ENCODE data around the gene OGFR.

DNA sequence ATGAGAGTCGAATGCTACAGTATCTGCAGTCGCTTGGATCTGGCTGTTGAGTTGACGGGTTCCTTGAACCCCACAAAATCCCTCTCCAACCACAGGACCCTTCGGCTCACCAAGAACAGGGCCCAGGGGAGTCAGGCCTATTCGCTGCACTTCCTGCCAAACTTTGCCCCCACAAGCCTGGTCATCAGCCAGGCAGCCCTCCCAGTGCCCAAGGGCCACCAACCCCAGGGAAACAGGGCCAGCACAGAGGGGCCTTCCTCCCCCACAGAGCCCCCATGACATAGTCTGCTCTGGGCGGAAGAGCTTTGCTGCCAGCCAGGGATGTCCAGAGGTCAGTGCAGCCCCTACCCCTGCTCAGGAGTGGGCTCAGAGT lies 42.9 kb upstream of the OGFR start:
- TF ChIP-seq ZNF24 (tag by site-specific recombination; IDR thresholded peaks at IDR 0.05) (no peak), BCL11A (tag by site-specific recombination; IDR thresholded peaks at IDR 0.05; ENCODE audit: low read depth) (no peak), ZBTB20 (tag by site-specific recombination; IDR thresholded peaks at IDR 0.05) (no peak), YY2 (tag by site-specific recombination; IDR thresholded peaks at IDR 0.05) (no peak), ZNF132 (tag by site-specific recombination; IDR thresholded peaks at IDR 0.05; ENCODE audit: borderline replicate concordance) (no peak), ZNF48 (tag by site-specific recombination; IDR thresholded peaks at IDR 0.05) (no peak), KLF9 (tag by site-specific recombination; IDR thresholded peaks at IDR 0.05; ENCODE audit: low read depth) (no peak), ZNF423 (tag by site-specific recombination; IDR thresholded peaks at IDR 0.05) (no peak)
- TF ChIP-seq, protein P1, sequence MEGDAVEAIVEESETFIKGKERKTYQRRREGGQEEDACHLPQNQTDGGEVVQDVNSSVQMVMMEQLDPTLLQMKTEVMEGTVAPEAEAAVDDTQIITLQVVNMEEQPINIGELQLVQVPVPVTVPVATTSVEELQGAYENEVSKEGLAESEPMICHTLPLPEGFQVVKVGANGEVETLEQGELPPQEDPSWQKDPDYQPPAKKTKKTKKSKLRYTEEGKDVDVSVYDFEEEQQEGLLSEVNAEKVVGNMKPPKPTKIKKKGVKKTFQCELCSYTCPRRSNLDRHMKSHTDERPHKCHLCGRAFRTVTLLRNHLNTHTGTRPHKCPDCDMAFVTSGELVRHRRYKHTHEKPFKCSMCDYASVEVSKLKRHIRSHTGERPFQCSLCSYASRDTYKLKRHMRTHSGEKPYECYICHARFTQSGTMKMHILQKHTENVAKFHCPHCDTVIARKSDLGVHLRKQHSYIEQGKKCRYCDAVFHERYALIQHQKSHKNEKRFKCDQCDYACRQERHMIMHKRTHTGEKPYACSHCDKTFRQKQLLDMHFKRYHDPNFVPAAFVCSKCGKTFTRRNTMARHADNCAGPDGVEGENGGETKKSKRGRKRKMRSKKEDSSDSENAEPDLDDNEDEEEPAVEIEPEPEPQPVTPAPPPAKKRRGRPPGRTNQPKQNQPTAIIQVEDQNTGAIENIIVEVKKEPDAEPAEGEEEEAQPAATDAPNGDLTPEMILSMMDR (tag by site-specific recombination; IDR thresholded peaks at IDR 0.05), result no peak
- TF ChIP-seq, protein P2, sequence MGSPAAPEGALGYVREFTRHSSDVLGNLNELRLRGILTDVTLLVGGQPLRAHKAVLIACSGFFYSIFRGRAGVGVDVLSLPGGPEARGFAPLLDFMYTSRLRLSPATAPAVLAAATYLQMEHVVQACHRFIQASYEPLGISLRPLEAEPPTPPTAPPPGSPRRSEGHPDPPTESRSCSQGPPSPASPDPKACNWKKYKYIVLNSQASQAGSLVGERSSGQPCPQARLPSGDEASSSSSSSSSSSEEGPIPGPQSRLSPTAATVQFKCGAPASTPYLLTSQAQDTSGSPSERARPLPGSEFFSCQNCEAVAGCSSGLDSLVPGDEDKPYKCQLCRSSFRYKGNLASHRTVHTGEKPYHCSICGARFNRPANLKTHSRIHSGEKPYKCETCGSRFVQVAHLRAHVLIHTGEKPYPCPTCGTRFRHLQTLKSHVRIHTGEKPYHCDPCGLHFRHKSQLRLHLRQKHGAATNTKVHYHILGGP (tag by site-specific recombination; IDR thresholded peaks at IDR 0.05), result no peak
- TF ChIP-seq, protein P3, sequence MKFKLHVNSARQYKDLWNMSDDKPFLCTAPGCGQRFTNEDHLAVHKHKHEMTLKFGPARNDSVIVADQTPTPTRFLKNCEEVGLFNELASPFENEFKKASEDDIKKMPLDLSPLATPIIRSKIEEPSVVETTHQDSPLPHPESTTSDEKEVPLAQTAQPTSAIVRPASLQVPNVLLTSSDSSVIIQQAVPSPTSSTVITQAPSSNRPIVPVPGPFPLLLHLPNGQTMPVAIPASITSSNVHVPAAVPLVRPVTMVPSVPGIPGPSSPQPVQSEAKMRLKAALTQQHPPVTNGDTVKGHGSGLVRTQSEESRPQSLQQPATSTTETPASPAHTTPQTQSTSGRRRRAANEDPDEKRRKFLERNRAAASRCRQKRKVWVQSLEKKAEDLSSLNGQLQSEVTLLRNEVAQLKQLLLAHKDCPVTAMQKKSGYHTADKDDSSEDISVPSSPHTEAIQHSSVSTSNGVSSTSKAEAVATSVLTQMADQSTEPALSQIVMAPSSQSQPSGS (tag by site-specific recombination; IDR thresholded peaks at IDR 0.05; ENCODE audit: low read depth), result no peak
- TF ChIP-seq, protein P4, sequence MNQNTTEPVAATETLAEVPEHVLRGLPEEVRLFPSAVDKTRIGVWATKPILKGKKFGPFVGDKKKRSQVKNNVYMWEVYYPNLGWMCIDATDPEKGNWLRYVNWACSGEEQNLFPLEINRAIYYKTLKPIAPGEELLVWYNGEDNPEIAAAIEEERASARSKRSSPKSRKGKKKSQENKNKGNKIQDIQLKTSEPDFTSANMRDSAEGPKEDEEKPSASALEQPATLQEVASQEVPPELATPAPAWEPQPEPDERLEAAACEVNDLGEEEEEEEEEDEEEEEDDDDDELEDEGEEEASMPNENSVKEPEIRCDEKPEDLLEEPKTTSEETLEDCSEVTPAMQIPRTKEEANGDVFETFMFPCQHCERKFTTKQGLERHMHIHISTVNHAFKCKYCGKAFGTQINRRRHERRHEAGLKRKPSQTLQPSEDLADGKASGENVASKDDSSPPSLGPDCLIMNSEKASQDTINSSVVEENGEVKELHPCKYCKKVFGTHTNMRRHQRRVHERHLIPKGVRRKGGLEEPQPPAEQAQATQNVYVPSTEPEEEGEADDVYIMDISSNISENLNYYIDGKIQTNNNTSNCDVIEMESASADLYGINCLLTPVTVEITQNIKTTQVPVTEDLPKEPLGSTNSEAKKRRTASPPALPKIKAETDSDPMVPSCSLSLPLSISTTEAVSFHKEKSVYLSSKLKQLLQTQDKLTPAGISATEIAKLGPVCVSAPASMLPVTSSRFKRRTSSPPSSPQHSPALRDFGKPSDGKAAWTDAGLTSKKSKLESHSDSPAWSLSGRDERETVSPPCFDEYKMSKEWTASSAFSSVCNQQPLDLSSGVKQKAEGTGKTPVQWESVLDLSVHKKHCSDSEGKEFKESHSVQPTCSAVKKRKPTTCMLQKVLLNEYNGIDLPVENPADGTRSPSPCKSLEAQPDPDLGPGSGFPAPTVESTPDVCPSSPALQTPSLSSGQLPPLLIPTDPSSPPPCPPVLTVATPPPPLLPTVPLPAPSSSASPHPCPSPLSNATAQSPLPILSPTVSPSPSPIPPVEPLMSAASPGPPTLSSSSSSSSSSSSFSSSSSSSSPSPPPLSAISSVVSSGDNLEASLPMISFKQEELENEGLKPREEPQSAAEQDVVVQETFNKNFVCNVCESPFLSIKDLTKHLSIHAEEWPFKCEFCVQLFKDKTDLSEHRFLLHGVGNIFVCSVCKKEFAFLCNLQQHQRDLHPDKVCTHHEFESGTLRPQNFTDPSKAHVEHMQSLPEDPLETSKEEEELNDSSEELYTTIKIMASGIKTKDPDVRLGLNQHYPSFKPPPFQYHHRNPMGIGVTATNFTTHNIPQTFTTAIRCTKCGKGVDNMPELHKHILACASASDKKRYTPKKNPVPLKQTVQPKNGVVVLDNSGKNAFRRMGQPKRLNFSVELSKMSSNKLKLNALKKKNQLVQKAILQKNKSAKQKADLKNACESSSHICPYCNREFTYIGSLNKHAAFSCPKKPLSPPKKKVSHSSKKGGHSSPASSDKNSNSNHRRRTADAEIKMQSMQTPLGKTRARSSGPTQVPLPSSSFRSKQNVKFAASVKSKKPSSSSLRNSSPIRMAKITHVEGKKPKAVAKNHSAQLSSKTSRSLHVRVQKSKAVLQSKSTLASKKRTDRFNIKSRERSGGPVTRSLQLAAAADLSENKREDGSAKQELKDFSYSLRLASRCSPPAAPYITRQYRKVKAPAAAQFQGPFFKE (tag by site-specific recombination; IDR thresholded peaks at IDR 0.05; ENCODE audit: borderline replicate concordance), result no peak
- TF ChIP-seq, protein P5, sequence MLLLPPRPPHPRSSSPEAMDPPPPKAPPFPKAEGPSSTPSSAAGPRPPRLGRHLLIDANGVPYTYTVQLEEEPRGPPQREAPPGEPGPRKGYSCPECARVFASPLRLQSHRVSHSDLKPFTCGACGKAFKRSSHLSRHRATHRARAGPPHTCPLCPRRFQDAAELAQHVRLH (tag by site-specific recombination; IDR thresholded peaks at IDR 0.05), result no peak
